H1 (cell line): ENCODE data around the gene PLXDC2. TPM values are rescaled to one million over a fixed set of nuclear protein-coding genes. Genes with fewer than 3 reads are reported as not detected.

ENCODE experiments used
- CHD7 ChIP-seq: fragments of 300-600 bp; sonication (generic); IDR thresholded peaks from 2 replicates; pipeline ENCODE4 v1.7.1; 2012; ENCODE audit warnings: low read length, moderate library complexity, mild to moderate bottlenecking, inconsistent platforms; ENCODE audit not compliant: insufficient replicate concordance
- FOSL1 ChIP-seq: IDR thresholded peaks from 2 replicates; pipeline ENCODE4 v1.6.1; 2011; ENCODE audit warnings: mild to moderate bottlenecking, low read depth, low read length, moderate library complexity; ENCODE audit not compliant: insufficient read depth
- HDAC2 ChIP-seq, 2 experiments: fragments of 300-600 bp in 1 of 2; sonication (generic) in 1 of 2; IDR thresholded peaks; 2 replicates each; pipeline ENCODE4 v1.6.1; 2011 to 2012; ENCODE audit warnings: low read depth in 2 of 2, low read length in 2 of 2, mild to moderate bottlenecking in 2 of 2, moderate library complexity in 2 of 2, borderline replicate concordance in 1 of 2, inconsistent platforms in 1 of 2
- MAFK ChIP-seq: IDR thresholded peaks from 2 replicates; pipeline ENCODE4 v1.6.1; 2012; ENCODE audit warnings: low read depth, mild to moderate bottlenecking, improper control_type of control experiment, low read length
- RXRA ChIP-seq: IDR thresholded peaks from 2 replicates; pipeline ENCODE4 v1.6.1; 2011; ENCODE audit warnings: low read depth, mild to moderate bottlenecking, low read length, moderate library complexity; ENCODE audit not compliant: insufficient read depth
- polyA plus RNA-seq, 7 experiments: library from polyadenylated mRNA; depleted of rRNA in 3 of 7; stranded (reverse) in 5 of 7; unstranded in 2 of 7; fragments of >200 nt in 5 of 7; fragments of 200-250 nt in 2 of 7; gene quantifications; 1 replicate in 5 of 7; 2 replicates in 1 of 7; 4 replicates in 1 of 7; pipeline versions ENCODE4 v1.2.1 to v1.2.3, GENCODE V29; 2011 to 2013; ENCODE audit warnings: missing spikeins in 2 of 7, mixed read lengths in 2 of 7
- total RNA-seq: library from RNA; stranded (reverse); fragmentation: NEBNext Ultra II Directional; extraction: Animal tissue kit (Norgen Biotek cat#: 25700); gene quantifications from 2 replicates; pipeline ENCODE4 v1.2.1, GENCODE V29; 2021

The PLXDC2 gene
- total and polyA plus RNA-seq, 2 of the 8 experiments (the other 6 are each of a cell fraction or from before 2014, with no cell fraction given), result 23.0 to 40.5 TPM

DNA sequence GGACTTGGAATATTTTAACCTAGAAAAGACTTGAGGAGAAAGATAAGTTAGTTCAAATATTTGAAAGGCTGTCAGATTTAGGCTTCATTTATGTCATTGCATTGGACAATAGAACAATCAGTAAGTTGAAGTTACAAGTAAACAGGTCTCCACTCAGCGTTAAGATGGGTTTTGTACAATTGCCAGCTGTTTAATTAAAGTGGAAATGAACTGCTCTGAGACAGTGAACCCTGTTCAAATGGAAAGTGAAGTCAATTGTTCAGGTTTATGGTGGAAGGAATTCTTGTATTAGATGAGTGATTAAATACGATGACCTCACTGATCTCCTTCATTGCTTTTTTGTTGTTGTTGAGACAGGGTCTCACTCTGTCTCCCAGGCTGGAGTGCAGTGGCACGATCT lies 151.7 kb downstream of the PLXDC2 start (continued):
- no peak for TF ChIP-seq CHD7
- TF ChIP-seq HDAC2 (IDR thresholded peaks at IDR 0.05; ENCODE audit: borderline replicate concordance in 1 of 2, low read depth in 2 of 2, low read length in 2 of 2), result no peak
- TF ChIP-seq RXRA, result no peak
- TF ChIP-seq MAFK, result no peak
- no peak for TF ChIP-seq FOSL1
